ENCODE data around the gene FBRS. TPM values are rescaled to one million over a fixed set of nuclear protein-coding genes. Genes with fewer than 3 reads are reported as not detected.

The FBRS gene
- total RNA-seq, 6 experiments from 2014 or later: 13.0 to 26.2 (median 20.9) TPM

DNA sequence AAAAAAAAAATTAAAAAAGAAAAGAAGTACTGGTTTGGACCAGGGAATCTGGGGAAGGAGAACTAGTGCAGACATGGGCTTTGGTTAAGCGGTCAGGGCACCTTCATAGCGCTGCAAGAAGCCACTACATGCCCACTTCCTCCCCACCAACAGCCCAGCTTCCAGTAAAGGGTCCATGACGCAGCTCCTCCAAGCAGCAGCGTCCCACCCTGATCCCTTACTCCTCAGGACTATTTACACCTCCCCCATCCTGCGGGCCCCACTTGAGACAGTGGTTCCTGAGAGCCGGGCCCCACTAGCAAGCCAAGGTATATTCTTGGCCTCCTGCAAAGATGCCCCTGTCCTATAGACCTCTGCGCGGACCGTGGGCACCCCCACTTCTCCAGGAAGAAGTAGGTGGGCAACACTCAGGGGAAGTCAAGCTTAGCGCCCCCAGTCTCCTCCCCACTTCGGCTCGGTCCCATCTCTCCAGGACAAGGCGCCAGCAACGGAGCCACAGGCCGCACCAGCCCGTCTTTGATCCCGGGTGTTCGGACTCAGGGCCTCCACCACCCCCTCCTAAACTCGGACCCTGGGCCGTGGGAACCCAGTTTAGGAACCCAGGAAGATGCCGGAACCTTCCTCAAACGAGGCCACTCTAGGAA, 8.4 kb upstream of the FBRS start:
- intact Hi-C loops (cut with DNase I): no loop called here
- Histone ChIP-seq H3K36me3 (peaks cover 0 to 24% (median 9%) of the 10 kb centered on the region in 4 donors), H3K4me1 (no peaks in the 10 kb centered on the region), H3K27me3 (no peaks in the 10 kb centered on the region), H3K4me3 (peak overlapping the region; percentile 28 to 80 (median 77)), H3K9me3 (no peaks in the 10 kb centered on the region), H3K27ac (peak overlapping the region; percentile 85 to 93 (median 89))
- ATAC-seq (no peak), DNase-seq (peak in 1 of 3 donors; percentile 76)
- WGBS (ENCODE audit: insufficient coverage, low coverage, low lambda C conversion rate, missing lambda C conversion rate): 46% methylated on average over 9 of the region's 22 CpGs
- TF ChIP-seq POLR2A (IDR thresholded peaks at IDR 0.05): no peak
- TF ChIP-seq, protein P1, sequence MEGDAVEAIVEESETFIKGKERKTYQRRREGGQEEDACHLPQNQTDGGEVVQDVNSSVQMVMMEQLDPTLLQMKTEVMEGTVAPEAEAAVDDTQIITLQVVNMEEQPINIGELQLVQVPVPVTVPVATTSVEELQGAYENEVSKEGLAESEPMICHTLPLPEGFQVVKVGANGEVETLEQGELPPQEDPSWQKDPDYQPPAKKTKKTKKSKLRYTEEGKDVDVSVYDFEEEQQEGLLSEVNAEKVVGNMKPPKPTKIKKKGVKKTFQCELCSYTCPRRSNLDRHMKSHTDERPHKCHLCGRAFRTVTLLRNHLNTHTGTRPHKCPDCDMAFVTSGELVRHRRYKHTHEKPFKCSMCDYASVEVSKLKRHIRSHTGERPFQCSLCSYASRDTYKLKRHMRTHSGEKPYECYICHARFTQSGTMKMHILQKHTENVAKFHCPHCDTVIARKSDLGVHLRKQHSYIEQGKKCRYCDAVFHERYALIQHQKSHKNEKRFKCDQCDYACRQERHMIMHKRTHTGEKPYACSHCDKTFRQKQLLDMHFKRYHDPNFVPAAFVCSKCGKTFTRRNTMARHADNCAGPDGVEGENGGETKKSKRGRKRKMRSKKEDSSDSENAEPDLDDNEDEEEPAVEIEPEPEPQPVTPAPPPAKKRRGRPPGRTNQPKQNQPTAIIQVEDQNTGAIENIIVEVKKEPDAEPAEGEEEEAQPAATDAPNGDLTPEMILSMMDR (IDR thresholded peaks at IDR 0.05): no peak

- DNase-seq (peak; percentile 99 to 100 (median 99)), ATAC-seq (peak; percentile 84 to 89 (median 87))
- TF ChIP-seq, protein P1 (IDR thresholded peaks at IDR 0.05): peak in 3 of 4 donors; percentile 31 to 58 (median 31)
- TF ChIP-seq POLR2A (IDR thresholded peaks at IDR 0.05): peak; percentile 28
- Histone ChIP-seq H3K4me1 (no peaks in the 10 kb centered on the region), H3K27ac (peak within 1 kb of the TSS; percentile 85 to 93 (median 89)), H3K9me3 (no peaks in the 10 kb centered on the region), H3K4me3 (peak within 1 kb of the TSS; percentile 77 to 93 (median 80)), H3K27me3 (no peaks in the 10 kb centered on the region), H3K36me3 (peaks cover 0 to 31% (median 12%) of the 10 kb centered on the region in 4 donors)
- WGBS (ENCODE audit: insufficient coverage, low coverage, low lambda C conversion rate, missing lambda C conversion rate): 3% methylated on average over 27 of the region's 53 CpGs
- intact Hi-C loops (cut with DNase I): no loop called here
Observed at GRCh38 chr16:30650369-30651123, 7.7 kb upstream of the FBRS start, which contains the start of gene PRR14. Gene PRR14, plus strand, starts transcription at chr16:30650960. Its CDS starts 686 bp downstream, at chr16:30651646.

DNA sequence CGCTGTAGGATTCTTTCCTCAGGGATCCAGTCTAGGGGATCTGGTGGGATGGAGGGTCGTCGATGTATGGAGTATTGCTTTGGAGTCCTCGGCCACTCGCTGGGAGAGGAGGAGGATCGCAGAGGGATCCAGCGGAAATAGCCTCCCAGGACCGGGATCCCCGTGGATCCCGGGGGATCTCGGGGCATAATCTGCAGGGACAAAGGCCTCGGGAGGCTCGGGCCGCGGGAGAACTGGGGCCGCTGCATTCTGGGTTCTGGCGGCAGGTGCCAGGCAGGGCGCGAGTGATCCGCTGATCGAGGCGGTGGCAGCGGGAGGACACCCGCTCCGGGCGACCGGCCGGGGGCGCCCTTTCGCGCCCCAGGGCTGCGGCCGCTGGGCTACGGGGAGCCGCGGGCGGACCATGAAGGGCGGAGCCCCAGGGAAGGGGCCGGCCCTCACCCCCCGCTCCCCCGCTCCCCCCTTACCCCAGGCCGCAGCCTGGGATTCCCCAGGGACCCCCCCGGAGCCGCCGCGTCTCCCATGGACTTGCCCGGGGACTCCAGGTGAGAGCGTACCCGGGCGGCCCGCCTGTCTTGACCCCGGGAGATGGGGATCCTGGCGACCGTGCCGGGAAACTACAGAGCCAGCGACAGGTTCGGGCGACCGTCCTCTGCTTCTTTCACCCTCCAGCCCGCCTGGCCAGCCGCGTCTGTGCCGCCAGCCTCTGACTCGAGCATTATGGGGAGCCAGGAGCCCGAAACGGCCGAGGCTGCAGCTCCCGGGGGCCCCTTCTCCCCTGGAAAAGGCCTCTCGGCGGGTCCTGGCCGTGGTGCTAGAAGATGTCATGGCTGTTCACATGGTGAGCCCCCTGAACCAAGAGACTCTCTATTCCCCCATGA, 6.9 kb upstream of the FBRS start:
- ATAC-seq (peak; percentile 69 to 78 (median 72)), DNase-seq (peak; percentile 76 to 80 (median 79))
- peak overlapping the region; percentile 85 to 93 (median 89) for H3K27ac ChIP-seq
- 3% methylated on average over 14 of the region's 71 CpGs for WGBS (ENCODE audit: insufficient coverage, low coverage, low lambda C conversion rate, missing lambda C conversion rate)
- intact Hi-C loops (cut with DNase I): no loop called here
- H3K27me3 ChIP-seq: no peaks in the 10 kb centered on the region
- H3K4me3 ChIP-seq: peak overlapping the region; percentile 77 to 93 (median 80)
- no peaks in the 10 kb centered on the region for H3K4me1 ChIP-seq
- H3K9me3 ChIP-seq: no peaks in the 10 kb centered on the region
- H3K36me3 ChIP-seq: peaks cover 0 to 40% (median 19%) of the 10 kb centered on the region in 4 donors
- TF ChIP-seq POLR2A (IDR thresholded peaks at IDR 0.05): peak; percentile 32
- TF ChIP-seq, protein P1 (IDR thresholded peaks at IDR 0.05): peak; percentile 59 to 87 (median 74)

GRCh38 chr16:30652005-30652296, 6.3 kb upstream of the FBRS start:
- Histone ChIP-seq H3K9me3 (no peaks in the 10 kb centered on the region), H3K4me3 (peak overlapping the region; percentile 77 to 93 (median 80)), H3K36me3 (peaks cover 0 to 43% (median 19%) of the 10 kb centered on the region in 4 donors), H3K27me3 (no peaks in the 10 kb centered on the region), H3K27ac (peak overlapping the region; percentile 85 to 93 (median 89)), H3K4me1 (peaks cover 0 to 6% (median 3%) of the 10 kb centered on the region in 4 donors)
- ATAC-seq (no peak), DNase-seq (no peak)
- TF ChIP-seq, protein P1 (IDR thresholded peaks at IDR 0.05): no peak
- no peak for TF ChIP-seq POLR2A (IDR thresholded peaks at IDR 0.05)
- intact Hi-C loops (cut with DNase I): no loop called here
- WGBS (ENCODE audit: insufficient coverage, low coverage, low lambda C conversion rate, missing lambda C conversion rate): 32% methylated on average over 2 of the region's 2 CpGs

Measured in right lobe of liver (tissue), 6 donors.